Amygdala (tissue), 56 donors: ENCODE data around the gene ZNF579.
A peak's percentile ranks its signal among the peaks of the same experiment; 100 is the strongest.
"Not testable (repeated sequence)": the region's sequence is repeated elsewhere in the genome, so short reads cannot be mapped to it uniquely, and the experiment has no call there.

Source experiments
- DNase-seq, 56 donors: peaks; one replicate each; lab custom pipeline; 2025; lab: John Stamatoyannopoulos, UW

ZNF579 gene

GRCh38 chr19:55544014-55544413 lies 36.6 kb downstream of the ZNF579 start:
- no peak for DNase-seq

DNA sequence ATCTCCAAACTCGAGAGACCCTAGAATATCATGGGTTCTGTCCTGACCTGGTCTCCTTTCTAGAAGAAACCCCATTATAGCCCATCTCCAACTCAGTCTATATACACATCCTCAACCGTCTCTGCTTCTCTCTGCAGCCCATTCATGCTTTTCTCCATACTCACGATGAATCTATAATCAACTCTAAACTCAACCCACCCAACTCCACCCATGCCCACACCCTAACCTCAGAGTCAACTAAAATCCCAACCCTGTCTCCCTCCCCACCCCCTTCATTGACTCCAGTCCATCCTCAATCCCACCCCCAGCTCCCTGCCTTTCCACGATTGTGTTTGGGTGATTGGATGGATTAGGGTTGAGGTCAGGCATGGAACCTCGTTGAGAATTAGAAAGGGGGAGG lies 37.1 kb downstream of the ZNF579 start:
- no peak for DNase-seq

- DNase-seq: no peak
Measured at GRCh38 chr19:55542292-55542855, 38.3 kb downstream of the ZNF579 start.

DNA sequence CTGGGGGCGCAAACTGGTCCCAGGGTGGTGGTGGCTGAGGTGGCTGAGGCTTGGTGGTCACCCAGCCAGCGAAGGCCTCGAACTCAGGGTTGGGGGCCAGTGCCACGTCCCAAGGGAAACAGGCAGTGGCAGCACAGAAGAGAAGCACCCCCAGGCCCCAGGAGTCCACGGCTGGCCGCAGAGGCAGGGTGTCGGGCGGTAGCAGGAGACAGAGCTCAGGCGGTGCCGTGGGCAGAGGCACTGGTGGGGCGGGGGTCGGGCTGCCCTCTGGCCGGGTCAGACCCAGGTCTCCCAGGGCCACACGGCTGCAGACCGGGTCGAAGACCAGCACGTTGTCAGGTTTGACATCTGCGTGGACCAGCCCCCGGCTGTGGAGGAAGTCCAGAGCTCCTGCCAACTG lies 39.6 kb downstream of the ZNF579 start:
- DNase-seq: no peak

- DNase-seq: no peak
Measured at GRCh38 chr19:55540619-55541018, 40.0 kb downstream of the ZNF579 start.

- DNase-seq: no peak
Measured at GRCh38 chr19:55539090-55539984, 41.3 kb downstream of the ZNF579 start.

DNA sequence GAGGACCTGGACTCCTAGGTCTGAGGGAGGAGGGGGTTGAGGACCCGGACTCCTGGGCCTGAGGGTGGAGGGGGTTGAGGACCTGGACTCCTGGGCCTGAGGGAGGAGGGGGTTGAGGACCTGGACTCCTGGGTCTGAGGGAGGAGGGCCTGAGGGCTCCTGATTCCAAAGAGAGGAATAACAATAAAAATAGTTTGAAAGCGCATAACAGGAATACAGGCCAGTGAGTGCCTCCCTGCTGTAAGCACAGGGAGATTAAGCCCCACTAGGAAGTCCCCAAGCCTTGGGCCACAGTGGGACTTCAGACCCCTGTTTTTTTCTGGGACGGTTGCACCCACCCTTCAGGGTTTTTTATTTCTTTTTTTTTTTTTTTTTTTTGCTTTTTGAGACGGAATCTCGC lies 42.5 kb downstream of the ZNF579 start:
- DNase-seq: no peak

- no peak for DNase-seq
Measured at GRCh38 chr19:55537741-55538111, 42.9 kb downstream of the ZNF579 start.

- no peak for DNase-seq
Measured at GRCh38 chr19:55536951-55537740, 43.5 kb downstream of the ZNF579 start, which contains the start of gene SBK2. Gene SBK2 (minus strand): TSS chr19:55537133. CDS start chr19:55536294, 839 bp downstream.

- no peak for DNase-seq
Measured at GRCh38 chr19:55536366-55536765, 44.3 kb downstream of the ZNF579 start.

DNA sequence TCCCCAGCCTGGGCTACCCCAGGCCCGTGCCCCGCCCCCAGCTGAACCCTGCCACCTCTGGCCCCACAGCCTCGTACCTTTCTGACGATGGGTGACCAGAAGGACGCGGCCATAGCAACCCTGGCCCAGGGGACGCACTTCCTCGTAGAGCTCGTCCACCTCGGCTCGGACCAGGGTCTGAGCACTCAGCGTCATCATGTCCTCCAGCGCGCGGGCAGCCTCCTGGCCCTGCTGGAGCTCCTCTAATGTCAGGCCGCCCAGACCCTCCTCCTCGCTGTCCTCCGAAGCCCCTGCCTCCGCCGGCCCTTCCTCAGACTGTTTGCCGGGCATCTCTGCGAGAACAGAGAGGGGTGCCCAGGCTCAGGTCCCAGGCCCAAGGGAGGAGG lies 44.7 kb downstream of the ZNF579 start:
- no peak for DNase-seq

DNA sequence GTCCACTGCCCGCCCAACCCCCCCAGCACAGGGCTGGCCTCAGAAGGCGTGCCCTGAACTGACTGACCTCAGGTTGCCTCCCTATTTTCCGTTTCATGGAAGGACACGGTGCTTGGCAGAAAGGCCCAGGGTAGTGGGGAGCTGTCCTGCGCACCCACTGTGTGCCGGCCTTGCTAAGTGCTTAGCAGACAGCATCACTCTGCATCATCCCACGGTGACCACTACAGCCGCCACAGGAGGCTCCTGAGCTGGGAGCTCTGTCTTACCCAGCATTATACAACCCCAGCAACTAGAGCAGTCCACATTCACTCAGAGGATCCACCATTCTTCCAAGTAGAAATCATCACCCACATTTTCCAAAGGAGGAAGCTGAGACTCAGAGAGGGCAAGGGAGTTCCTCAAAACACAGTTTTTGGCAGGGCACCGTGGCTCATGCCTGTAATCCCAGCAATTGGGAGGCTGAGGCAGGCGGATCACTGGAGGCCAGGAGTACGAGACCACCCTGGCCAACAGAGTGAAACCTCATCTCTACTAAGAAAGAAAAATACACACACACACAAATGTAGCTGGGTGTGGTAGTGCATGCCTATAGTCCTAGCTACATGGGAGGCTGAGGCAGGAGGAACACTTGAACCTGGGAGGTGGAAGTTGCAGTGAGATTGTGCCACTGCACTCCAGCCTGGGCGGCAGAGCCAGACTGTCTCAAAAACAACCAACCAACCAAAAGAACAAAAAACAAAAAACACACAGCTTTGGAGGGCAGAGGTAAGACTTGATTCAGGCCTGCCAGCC lies 45.3 kb downstream of the ZNF579 start:
- DNase-seq: no peak

DNA sequence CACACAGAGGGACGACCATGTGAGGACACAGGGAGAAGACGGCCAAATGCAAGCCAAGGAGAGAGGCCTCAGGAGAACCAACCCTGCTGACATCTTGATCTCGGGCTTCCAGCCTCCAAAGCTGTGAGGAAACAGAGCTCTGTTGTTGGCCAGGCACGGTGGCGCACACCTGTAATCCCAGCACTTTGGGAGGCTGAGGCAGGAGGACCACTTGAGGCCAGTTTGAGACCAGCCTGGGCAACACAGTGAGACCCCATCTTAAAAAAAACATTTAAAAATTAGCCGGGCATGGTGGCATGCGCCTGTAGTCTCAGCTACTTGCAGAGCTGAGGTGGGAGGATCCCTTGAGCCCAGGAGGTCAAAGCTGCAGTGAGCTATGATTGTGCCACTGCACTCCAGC lies 46.4 kb downstream of the ZNF579 start:
- DNase-seq: not testable (repeated sequence)

DNA sequence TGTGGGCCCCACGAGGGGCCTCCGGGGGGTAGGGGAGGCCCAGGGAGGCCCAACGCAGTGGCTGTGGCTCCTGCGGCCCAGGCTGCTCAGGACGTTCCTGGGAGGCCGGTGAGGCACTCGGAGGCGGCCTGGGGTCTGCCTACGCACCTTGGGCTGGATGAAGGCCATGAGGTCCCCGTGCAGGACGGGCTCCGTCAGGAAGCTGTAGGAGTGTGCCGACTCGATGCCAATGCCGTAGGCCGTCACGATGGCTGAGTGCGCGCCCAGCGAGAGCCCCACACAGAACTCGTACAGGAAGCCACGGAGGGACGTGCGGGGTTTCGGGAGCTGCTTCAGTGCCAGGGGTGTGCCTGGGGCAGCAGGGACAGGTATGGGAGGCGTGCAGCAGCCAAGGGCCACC lies 49.7 kb downstream of the ZNF579 start:
- no peak for DNase-seq

- no peak for DNase-seq
Measured at GRCh38 chr19:55529636-55530234, 50.9 kb downstream of the ZNF579 start.

DNA sequence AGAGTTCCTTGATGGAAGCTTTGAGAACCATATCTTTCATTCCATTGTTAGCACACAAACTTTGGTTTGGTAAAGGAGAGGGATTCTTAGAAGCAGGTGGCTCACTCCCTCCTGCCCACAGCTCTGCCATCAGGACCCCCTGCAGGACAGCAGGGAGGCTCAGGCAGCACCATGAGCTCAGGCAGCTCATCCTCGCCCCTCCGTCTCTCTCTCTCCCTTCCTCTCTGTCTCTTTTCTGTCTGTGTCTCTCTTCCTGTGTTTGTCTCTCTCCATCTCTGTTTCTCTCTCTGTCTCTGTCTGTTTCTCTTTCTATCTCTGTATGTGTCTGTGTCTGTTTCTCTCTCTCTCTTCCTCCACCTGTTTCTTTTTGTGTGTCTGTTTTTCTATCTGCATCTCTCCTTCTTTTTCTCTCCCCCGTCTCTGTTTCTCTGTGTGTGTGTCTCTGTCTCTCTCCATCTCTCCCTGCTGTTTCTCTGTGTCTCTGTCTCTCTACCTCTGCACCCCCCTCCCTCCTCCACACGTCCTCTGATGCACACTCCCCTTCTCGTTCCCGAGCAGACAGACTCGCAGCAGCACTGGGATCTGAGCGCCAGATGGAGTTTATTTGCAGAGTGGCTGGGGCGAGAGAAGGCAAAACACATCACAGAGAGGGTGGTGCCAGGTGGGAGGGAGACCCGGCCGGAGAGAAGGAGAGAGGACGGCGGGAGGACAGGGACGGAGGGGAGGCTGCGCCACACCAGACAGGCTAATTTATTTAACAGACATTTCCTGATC lies 52.4 kb downstream of the ZNF579 start:
- peak in 1 of 56 donors; percentile 1 for DNase-seq

DNA sequence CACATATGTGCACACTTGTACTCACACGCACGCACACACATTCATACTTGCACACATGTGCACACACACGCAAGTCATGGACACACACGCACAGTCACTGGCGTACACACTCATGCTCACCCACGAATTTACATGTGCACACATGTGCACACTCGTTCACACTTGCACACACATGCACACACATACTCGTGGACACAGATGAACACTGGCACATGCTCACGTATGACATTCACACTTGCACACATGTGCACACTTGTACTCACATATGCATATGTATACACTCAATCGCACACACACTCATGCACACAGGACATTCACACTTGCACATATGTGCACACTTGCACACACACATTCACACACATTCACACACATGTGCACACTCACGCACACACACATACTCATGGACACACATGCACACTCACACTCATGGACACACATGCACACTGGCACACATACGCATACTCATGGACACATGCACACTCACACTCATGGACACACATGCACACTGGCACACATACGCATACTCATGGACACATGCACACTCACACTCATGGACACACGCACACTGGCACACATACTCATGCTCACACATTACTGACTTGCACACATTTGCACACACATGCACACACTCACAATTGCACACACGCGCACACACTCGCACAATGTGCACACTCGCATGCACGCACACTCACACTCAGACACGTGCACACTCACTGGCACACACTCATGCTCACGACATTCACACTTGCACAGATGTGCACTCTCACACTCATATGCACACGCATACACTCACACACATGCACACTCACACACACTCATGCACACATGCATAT lies 53.2 kb downstream of the ZNF579 start:
- DNase-seq: no peak
